ENCODE measurements around the gene FBXL16. TPM values are rescaled to one million over a fixed set of nuclear protein-coding genes. Genes with fewer than 3 reads are reported as not detected.

FBXL16 gene
- total RNA-seq, 4 donors from 2014 or later: 0.21 to 0.37 TPM; not detected in 2

GRCh38 chr16:682493-683395 is 22.9 kb downstream of the FBXL16 start:
- intact Hi-C loops (cut with DNase I; ENCODE audit: low total_unique reads): no loop called here
- Histone ChIP-seq H3K4me1 (peaks cover 0 to 29% of the 10 kb centered on the region in 2 donors), H3K27me3 (no peaks in the 10 kb centered on the region), H3K27ac (no peak overlapping the region), H3K36me3 (no peaks in the 10 kb centered on the region), H3K4me3 (no peak overlapping the region), H3K9me3 (no peaks in the 10 kb centered on the region)
- DNase-seq: no peak
- TF ChIP-seq CTCF (IDR thresholded peaks at IDR 0.05): no peak
- no peak for TF ChIP-seq POLR2A (IDR thresholded peaks at IDR 0.05)

- no peak overlapping the region for H3K4me3 ChIP-seq
- no peaks in the 10 kb centered on the region for H3K9me3 ChIP-seq
- no peaks in the 10 kb centered on the region for H3K27me3 ChIP-seq
- no peaks in the 10 kb centered on the region for H3K36me3 ChIP-seq
- H3K4me1 ChIP-seq: peaks cover 0 to 29% of the 10 kb centered on the region in 2 donors
- no peak overlapping the region for H3K27ac ChIP-seq
- TF ChIP-seq CTCF (IDR thresholded peaks at IDR 0.05): no peak
- no peak for TF ChIP-seq POLR2A (IDR thresholded peaks at IDR 0.05)
- intact Hi-C loops (cut with DNase I; ENCODE audit: low total_unique reads): no loop called here
- no peak for DNase-seq
Measured at GRCh38 chr16:681746-682427, 23.7 kb downstream of the FBXL16 start.

DNA sequence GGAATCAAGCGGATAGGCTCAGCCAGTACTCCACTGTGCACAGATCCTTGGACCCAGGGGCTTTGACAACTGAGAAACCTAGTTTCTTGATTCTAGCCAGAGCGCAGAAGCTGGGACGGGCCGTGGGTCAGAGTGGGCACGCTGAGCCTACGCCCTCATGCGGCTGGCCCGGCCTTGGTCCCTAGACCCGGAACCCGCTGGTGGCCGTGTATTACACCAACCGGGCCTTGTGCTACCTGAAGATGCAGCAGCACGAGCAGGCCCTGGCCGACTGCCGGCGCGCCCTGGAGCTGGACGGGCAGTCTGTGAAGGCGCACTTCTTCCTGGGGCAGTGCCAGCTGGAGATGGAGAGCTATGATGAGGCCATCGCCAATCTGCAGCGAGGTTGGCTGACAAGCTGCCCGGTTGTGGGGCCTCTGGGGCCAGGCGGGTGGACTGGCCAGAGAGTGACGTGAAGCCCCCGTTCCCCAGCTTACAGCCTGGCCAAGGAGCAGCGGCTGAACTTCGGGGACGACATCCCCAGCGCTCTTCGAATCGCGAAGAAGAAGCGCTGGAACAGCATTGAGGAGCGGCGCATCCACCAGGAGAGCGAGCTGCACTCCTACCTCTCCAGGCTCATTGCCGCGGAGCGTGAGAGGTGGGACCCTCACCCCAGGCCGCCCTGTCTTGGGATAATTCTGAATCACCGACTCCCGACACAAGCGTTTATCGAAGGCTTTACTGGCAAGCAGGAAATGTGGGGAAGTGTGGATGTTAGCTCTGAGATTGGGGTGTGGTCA is 24.4 kb downstream of the FBXL16 start:
- H3K27ac ChIP-seq: peak overlapping the region; percentile 86 to 96
- H3K4me3 ChIP-seq: peak overlapping the region; percentile 39 to 82
- H3K9me3 ChIP-seq: no peaks in the 10 kb centered on the region
- no peaks in the 10 kb centered on the region for H3K36me3 ChIP-seq
- H3K27me3 ChIP-seq: no peaks in the 10 kb centered on the region
- intact Hi-C loops (cut with DNase I; ENCODE audit: low total_unique reads): no loop called here
- TF ChIP-seq CTCF (IDR thresholded peaks at IDR 0.05): no peak
- peaks cover 0 to 29% of the 10 kb centered on the region in 2 donors for H3K4me1 ChIP-seq
- DNase-seq: no peak

GRCh38 chr16:680625-680945 is 25.0 kb downstream of the FBXL16 start:
- intact Hi-C loops (cut with DNase I; ENCODE audit: low total_unique reads): no loop called here
- H3K27ac ChIP-seq: peak overlapping the region; percentile 86 to 96
- TF ChIP-seq POLR2A (IDR thresholded peaks at IDR 0.05) (no peak), CTCF (IDR thresholded peaks at IDR 0.05) (no peak)
- no peak for DNase-seq
- no peaks in the 10 kb centered on the region for H3K36me3 ChIP-seq
- no peaks in the 10 kb centered on the region for H3K27me3 ChIP-seq
- peaks cover 0 to 34% of the 10 kb centered on the region in 2 donors for H3K4me1 ChIP-seq
- H3K4me3 ChIP-seq: peak overlapping the region; percentile 39 to 82
- no peaks in the 10 kb centered on the region for H3K9me3 ChIP-seq
